GM12874 (cell line): ENCODE data around the gene SLC26A9.

ENCODE experiments used
- TF ChIP-seq, protein P1 (sequence below): IDR thresholded peaks from 2 replicates; pipeline ENCODE4 v1.5.1; 2011; ENCODE audit warnings: low read depth, mild to moderate bottlenecking, control low read depth, low read length, moderate library complexity; ENCODE audit not compliant: insufficient read depth

Gene SLC26A9

DNA sequence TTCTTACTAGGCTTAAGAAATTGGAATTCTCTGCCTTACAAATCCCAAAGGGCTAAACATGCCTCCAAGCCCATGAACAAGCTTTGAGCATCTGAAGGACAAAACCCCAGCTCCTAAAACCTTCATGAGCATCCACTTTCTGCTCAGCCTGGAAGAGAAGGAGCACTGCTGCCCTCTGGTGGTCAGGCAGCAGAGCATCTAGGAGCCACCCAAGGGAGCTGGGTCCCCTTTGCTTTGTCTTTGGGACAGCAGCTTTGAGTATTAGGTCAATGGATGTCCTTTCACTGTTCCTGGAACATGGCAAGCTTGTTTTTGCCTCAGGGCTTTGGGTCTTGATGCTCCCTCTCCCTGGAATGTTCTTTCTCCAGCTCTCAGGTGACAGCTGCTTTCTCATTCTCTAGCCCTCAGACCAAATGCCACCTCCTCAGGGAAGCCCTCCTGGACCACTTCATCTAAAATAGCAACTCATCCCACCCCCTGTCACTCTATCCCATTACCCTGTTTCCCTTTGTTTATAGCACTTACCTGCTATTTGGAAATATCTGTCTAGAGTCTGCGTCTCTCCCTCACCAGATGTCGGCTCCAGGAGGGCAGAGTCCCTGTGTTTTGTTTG is 34.3 kb upstream of the SLC26A9 start:
- TF ChIP-seq, protein P1, sequence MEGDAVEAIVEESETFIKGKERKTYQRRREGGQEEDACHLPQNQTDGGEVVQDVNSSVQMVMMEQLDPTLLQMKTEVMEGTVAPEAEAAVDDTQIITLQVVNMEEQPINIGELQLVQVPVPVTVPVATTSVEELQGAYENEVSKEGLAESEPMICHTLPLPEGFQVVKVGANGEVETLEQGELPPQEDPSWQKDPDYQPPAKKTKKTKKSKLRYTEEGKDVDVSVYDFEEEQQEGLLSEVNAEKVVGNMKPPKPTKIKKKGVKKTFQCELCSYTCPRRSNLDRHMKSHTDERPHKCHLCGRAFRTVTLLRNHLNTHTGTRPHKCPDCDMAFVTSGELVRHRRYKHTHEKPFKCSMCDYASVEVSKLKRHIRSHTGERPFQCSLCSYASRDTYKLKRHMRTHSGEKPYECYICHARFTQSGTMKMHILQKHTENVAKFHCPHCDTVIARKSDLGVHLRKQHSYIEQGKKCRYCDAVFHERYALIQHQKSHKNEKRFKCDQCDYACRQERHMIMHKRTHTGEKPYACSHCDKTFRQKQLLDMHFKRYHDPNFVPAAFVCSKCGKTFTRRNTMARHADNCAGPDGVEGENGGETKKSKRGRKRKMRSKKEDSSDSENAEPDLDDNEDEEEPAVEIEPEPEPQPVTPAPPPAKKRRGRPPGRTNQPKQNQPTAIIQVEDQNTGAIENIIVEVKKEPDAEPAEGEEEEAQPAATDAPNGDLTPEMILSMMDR: peak; percentile 93

- TF ChIP-seq, protein P1: no peak
Observed at GRCh38 chr1:205976708-205977401, 33.6 kb upstream of the SLC26A9 start.

- TF ChIP-seq, protein P1: no peak
Observed at GRCh38 chr1:205976036-205976435, 32.8 kb upstream of the SLC26A9 start.

- TF ChIP-seq, protein P1: no peak
Observed at GRCh38 chr1:205975387-205975998, 32.2 kb upstream of the SLC26A9 start.

DNA sequence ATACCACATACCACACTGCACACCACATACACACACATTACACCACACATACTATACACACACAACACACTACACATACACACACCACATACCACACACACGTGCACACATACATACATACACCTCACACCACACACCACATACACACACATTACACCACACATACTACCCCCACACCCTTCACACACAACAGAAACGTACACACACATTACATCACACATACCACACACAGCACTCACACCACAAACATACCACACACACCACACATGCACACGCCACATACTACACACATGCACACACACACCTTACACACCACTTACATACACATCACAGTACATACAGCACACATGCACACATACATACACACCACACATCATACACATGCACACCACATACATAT is 31.5 kb upstream of the SLC26A9 start:
- TF ChIP-seq, protein P1: no peak

DNA sequence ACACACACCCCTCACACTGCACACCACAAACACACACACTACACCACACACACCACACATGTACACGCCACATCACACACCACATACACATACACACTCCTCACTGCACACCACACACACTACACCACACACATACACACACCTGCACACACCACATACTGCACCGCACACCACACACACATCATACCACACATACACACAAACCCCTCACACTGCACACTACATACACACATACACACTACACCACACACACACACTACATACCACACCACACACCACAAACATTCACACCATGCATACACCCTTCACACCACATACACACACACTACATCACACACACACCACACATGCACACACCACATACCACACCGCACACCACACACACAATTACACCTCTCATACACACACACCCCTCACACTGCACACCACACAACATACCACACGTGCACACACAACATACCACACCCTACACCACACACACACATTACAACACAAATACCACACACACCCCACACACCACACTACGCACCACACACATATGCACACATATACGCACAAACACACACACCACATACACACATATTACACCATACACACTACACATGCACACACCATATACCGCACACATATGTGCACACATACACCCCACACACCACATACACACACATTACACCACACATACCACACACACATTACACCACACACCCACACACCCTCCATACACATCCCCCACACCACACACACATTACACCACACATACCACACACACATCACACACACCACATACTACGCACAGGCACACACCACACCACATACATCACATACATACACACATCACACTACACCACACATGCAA is 30.3 kb upstream of the SLC26A9 start:
- TF ChIP-seq, protein P1: no peak
